GM19023 (cell line): ENCODE data around the gene PKP3.

ENCODE experiments used
- ATAC-seq: cut with Tn5 transposase; IDR thresholded peaks from one replicate; pipeline ENCODE4 v1.9.1; 2021; ENCODE audit warnings: mild to moderate bottlenecking, moderate library complexity; ENCODE audit not compliant: unreplicated experiment

Gene PKP3

GRCh38 chr11:441418-442274 is 47.6 kb downstream of the PKP3 start, which contains the start of gene ANO9:
Gene ANO9, minus strand, starts transcription at chr11:442011. Its CDS starts 85 bp downstream, at chr11:441926.
- no peak for ATAC-seq

- no peak for ATAC-seq
Measured at GRCh38 chr11:442611-443081, 48.6 kb downstream of the PKP3 start.

- ATAC-seq = no peak
Measured at GRCh38 chr11:443542-444199, 49.7 kb downstream of the PKP3 start.

GRCh38 chr11:444396-445144 is 50.6 kb downstream of the PKP3 start:
- no peak for ATAC-seq

- ATAC-seq = no peak
Measured at GRCh38 chr11:445765-446588, 52.0 kb downstream of the PKP3 start.

GRCh38 chr11:446891-447290 is 52.9 kb downstream of the PKP3 start:
- no peak for ATAC-seq

GRCh38 chr11:447923-448731 is 54.1 kb downstream of the PKP3 start:
- peak; percentile 44 for ATAC-seq

GRCh38 chr11:449889-450808 is 56.1 kb downstream of the PKP3 start, which contains the start of gene PTDSS2:
Gene PTDSS2, plus strand, starts transcription at chr11:450279. Its CDS starts 177 bp downstream, at chr11:450456.
- peak; percentile 80 for ATAC-seq

GRCh38 chr11:450809-451451 is 56.9 kb downstream of the PKP3 start:
- ATAC-seq = peak; percentile 5

GRCh38 chr11:451738-452137 is 57.7 kb downstream of the PKP3 start:
- no peak for ATAC-seq

GRCh38 chr11:452203-452744 is 58.3 kb downstream of the PKP3 start:
- no peak for ATAC-seq

GRCh38 chr11:452916-453527 is 59.0 kb downstream of the PKP3 start:
- ATAC-seq = no peak

GRCh38 chr11:453564-453963 is 59.6 kb downstream of the PKP3 start:
- no peak for ATAC-seq

GRCh38 chr11:454043-454442 is 60.0 kb downstream of the PKP3 start:
- ATAC-seq = no peak
